ENCODE data around the gene KIF18B.

Gene KIF18B

GRCh38 chr17:44919411-44919810, 28.2 kb downstream of the KIF18B start:
- no peak for DNase-seq (ENCODE audit: low read depth in 2 of 2)

- DNase-seq (ENCODE audit: low read depth in 2 of 2), result no peak
Measured at GRCh38 chr17:44918006-44918405, 29.6 kb downstream of the KIF18B start.

GRCh38 chr17:44917456-44917855, 30.1 kb downstream of the KIF18B start:
- no peak for DNase-seq (ENCODE audit: low read depth in 2 of 2)

GRCh38 chr17:44916781-44917241, 30.8 kb downstream of the KIF18B start:
- DNase-seq (ENCODE audit: low read depth in 2 of 2), result no peak

GRCh38 chr17:44915862-44916780, 31.5 kb downstream of the KIF18B start:
- DNase-seq (ENCODE audit: low read depth in 2 of 2), result no peak

- DNase-seq (ENCODE audit: low read depth in 2 of 2), result no peak
Measured at GRCh38 chr17:44915321-44915726, 32.2 kb downstream of the KIF18B start, which contains the start of gene GFAP. TSS of gene GFAP (minus strand) at chr17:44915500. CDS start at chr17:44915486, 14 bp downstream.

- no peak for DNase-seq (ENCODE audit: low read depth in 2 of 2)
Measured at GRCh38 chr17:44914698-44915271, 32.8 kb downstream of the KIF18B start.

- no peak for DNase-seq (ENCODE audit: low read depth in 2 of 2)
Measured at GRCh38 chr17:44914148-44914547, 33.4 kb downstream of the KIF18B start.

GRCh38 chr17:44913676-44914075, 33.9 kb downstream of the KIF18B start:
- no peak for DNase-seq (ENCODE audit: low read depth in 2 of 2)

GRCh38 chr17:44912763-44913544, 34.6 kb downstream of the KIF18B start:
- DNase-seq (ENCODE audit: low read depth in 2 of 2), result no peak

GRCh38 chr17:44911133-44912001, 36.2 kb downstream of the KIF18B start:
- peak; percentile 18 to 26 for DNase-seq (ENCODE audit: low read depth in 2 of 2)

GRCh38 chr17:44910231-44911106, 37.1 kb downstream of the KIF18B start:
- DNase-seq (ENCODE audit: low read depth in 2 of 2), result no peak

- no peak for DNase-seq (ENCODE audit: low read depth in 2 of 2)
Measured at GRCh38 chr17:44909681-44910144, 37.9 kb downstream of the KIF18B start.

GRCh38 chr17:44908761-44909326, 38.7 kb downstream of the KIF18B start:
- DNase-seq (ENCODE audit: low read depth in 2 of 2), result no peak

- DNase-seq (ENCODE audit: low read depth in 2 of 2), result no peak
Measured at GRCh38 chr17:44907729-44908470, 39.7 kb downstream of the KIF18B start.

GRCh38 chr17:44906763-44907728, 40.5 kb downstream of the KIF18B start:
- DNase-seq (ENCODE audit: low read depth in 2 of 2), result no peak

- DNase-seq (ENCODE audit: low read depth in 2 of 2), result no peak
Measured at GRCh38 chr17:44906010-44906646, 41.4 kb downstream of the KIF18B start.

Data from activated CD8-positive, alpha-beta memory T cell treated with anti-CD3 and anti-CD28 coated beads for 4 hours (primary cell).